Left ventricle myocardium inferior (tissue), 1 donor: ENCODE measurements around the gene YAP1. TPM values are rescaled to one million over a fixed set of nuclear protein-coding genes. Genes with fewer than 3 reads are reported as not detected.

Experiments used
- DNase-seq: peaks from one replicate; pipeline ENCODE4 v3.0.0-alpha.2; 2020
- H3K27ac ChIP-seq: fragments of 200-600 bp; replicated peaks from 2 replicates; pipeline ENCODE4 v1.8.0; 2021
- H3K27me3 ChIP-seq: fragments of 200-600 bp; 2 replicates; pipeline ENCODE4 v1.8.0; 2021; ENCODE audit warnings: low read depth
- H3K36me3 ChIP-seq: fragments of 200-600 bp; 2 replicates; pipeline ENCODE4 v1.8.0; 2021
- H3K4me1 ChIP-seq: fragments of 200-600 bp; 2 replicates; pipeline ENCODE4 v1.8.0; 2021
- H3K4me3 ChIP-seq: fragments of 200-600 bp; 2 replicates; pipeline ENCODE4 v1.8.0; 2021; ENCODE audit warnings: mild to moderate bottlenecking, moderate library complexity
- H3K9me3 ChIP-seq: fragments of 200-600 bp; replicated peaks from 2 replicates; pipeline ENCODE4 v1.8.0; 2021
- intact Hi-C: fragments of 100-400 bp; cut with micrococcal nuclease; formaldehyde crosslinking; loops from one replicate; pipeline ENCODE4 v1.11.0; 2022
- total RNA-seq: library from RNA; stranded (reverse); fragmentation: NEBNext Ultra II Directional; extraction: Animal tissue kit (Norgen Biotek cat#: 25700); gene quantifications from one replicate; pipeline ENCODE4 v1.2.1, GENCODE V29; 2021
- TF ChIP-seq, protein P1 (sequence below): fragments of 200-600 bp; IDR thresholded peaks from 2 replicates; pipeline ENCODE4 v1.8.0; 2021; ENCODE audit warnings: antibody characterized with exemption, mild to moderate bottlenecking, borderline replicate concordance
- donor health status: DM: no; HTN: yes; CAD: no; lungs with severe emphysema.

Gene YAP1
- total RNA-seq, 1 donor from 2014 or later = 67.9 TPM

DNA sequence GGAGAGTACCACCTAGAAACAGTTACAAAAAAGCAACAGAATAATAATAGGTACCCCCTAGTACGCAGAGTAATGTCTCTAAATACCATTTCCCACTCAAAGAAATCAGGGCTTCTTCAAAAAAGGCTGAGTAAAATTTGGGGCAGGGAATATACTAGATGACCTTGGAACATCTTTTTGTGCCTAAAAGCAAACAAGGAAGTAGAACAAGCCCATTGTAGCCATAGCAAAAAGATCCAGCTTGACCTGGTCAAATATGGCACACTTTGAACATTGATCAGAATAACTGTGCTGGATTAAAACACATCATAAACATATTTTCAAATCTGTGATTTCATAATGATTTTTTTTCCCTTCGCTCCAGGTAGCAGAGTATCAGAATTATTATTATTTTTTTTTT, 91.5 kb downstream of the YAP1 start:
- DNase-seq = no peak
- intact Hi-C loops = no loop called here
- no peak overlapping the region for H3K27ac ChIP-seq
- TF ChIP-seq, protein P1, sequence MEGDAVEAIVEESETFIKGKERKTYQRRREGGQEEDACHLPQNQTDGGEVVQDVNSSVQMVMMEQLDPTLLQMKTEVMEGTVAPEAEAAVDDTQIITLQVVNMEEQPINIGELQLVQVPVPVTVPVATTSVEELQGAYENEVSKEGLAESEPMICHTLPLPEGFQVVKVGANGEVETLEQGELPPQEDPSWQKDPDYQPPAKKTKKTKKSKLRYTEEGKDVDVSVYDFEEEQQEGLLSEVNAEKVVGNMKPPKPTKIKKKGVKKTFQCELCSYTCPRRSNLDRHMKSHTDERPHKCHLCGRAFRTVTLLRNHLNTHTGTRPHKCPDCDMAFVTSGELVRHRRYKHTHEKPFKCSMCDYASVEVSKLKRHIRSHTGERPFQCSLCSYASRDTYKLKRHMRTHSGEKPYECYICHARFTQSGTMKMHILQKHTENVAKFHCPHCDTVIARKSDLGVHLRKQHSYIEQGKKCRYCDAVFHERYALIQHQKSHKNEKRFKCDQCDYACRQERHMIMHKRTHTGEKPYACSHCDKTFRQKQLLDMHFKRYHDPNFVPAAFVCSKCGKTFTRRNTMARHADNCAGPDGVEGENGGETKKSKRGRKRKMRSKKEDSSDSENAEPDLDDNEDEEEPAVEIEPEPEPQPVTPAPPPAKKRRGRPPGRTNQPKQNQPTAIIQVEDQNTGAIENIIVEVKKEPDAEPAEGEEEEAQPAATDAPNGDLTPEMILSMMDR = no peak
- no peaks in the 10 kb centered on the region for H3K9me3 ChIP-seq
- H3K4me1 ChIP-seq = peaks cover 28% of the 10 kb centered on the region
- H3K36me3 ChIP-seq = peaks cover 12% of the 10 kb centered on the region
- H3K4me3 ChIP-seq = no peak overlapping the region
- no peaks in the 10 kb centered on the region for H3K27me3 ChIP-seq

DNA sequence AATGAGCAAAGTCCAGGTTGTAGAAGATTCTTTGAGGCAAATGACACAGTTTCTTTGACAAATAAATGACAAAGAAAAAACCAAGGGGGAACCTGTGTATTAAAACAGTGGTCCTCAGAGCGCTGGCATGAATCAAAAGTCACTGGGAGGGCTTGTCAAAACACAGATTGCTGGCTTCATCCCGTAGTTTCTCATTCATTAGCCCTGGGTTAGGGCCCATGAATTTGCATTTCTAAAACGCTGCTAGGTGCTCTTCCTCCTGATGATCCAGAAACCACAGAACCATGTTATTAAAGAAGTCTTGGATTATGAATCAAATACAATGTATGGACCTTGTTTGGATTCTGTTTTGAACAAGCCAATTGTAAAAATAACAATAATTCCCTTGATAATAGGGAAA, 92.7 kb downstream of the YAP1 start:
- no peak for DNase-seq
- Histone ChIP-seq H3K36me3 (peaks cover 21% of the 10 kb centered on the region), H3K9me3 (no peaks in the 10 kb centered on the region), H3K4me1 (peaks cover 20% of the 10 kb centered on the region), H3K27me3 (no peaks in the 10 kb centered on the region), H3K4me3 (no peak overlapping the region), H3K27ac (no peak overlapping the region)
- intact Hi-C loops = no loop called here
- TF ChIP-seq, protein P1 = no peak

DNA sequence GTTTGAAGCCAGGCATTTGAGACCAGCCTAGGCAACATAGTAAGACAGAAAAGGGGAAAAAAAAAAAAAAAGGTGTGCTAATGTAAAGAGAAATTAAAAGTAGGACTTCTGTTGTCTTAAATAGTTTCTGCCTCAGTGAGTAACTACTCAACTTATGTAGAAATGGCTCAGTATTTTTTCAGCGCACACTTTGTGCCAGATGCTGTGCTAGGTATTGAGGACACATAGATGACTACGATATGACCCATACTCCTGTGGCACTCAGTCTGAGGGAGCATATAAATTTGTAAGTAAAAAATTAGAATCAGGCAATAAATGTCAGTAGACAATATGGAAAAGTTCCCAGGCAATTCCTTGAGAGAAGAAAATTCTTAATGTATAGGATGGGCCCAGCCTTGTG, 93.9 kb downstream of the YAP1 start:
- Histone ChIP-seq H3K27me3 (no peaks in the 10 kb centered on the region), H3K9me3 (no peaks in the 10 kb centered on the region), H3K4me1 (peaks cover 10% of the 10 kb centered on the region), H3K36me3 (peaks cover 32% of the 10 kb centered on the region), H3K4me3 (no peak overlapping the region), H3K27ac (no peak overlapping the region)
- intact Hi-C loops = no loop called here
- TF ChIP-seq, protein P1 = no peak
- DNase-seq = no peak

DNA sequence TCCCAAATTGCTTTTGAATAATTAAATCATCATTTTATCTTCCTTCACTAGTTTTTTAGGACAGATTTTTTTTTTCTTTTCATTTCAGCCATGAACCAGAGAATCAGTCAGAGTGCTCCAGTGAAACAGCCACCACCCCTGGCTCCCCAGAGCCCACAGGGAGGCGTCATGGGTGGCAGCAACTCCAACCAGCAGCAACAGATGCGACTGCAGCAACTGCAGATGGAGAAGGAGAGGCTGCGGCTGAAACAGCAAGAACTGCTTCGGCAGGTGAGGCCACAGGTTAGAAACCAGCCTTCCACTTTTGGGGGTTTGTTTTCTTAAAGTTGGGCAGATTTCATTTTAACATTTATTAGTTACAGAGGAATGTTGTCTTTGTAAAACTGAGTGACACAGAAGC, 95.6 kb downstream of the YAP1 start:
- TF ChIP-seq, protein P1 = no peak
- Histone ChIP-seq H3K4me3 (no peak overlapping the region), H3K4me1 (peaks cover 10% of the 10 kb centered on the region), H3K9me3 (no peaks in the 10 kb centered on the region), H3K27ac (no peak overlapping the region), H3K36me3 (peaks cover 49% of the 10 kb centered on the region), H3K27me3 (no peaks in the 10 kb centered on the region)
- intact Hi-C loops = no loop called here
- no peak for DNase-seq

DNA sequence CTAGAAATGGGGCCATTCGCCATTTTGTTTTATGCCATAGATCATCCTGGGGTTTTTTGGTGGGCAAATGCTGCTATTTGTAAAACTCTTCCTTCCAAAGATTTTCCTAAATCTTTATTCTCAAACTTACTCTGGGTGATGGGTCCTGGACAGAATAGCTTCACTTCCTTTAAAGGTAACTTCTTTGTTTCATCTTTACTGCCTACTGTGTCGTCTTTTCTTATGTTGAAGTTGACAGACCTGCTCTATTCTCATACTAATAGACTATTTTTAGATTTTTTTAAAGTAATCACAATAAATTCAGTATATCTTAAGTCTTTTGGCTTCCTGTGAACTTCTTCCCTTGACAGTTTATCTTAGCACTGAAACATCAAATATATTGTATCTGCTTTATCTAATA, 98.6 kb downstream of the YAP1 start:
- intact Hi-C loops = no loop called here
- Histone ChIP-seq H3K4me1 (peaks cover 10% of the 10 kb centered on the region), H3K36me3 (peaks cover 72% of the 10 kb centered on the region), H3K27me3 (no peaks in the 10 kb centered on the region), H3K27ac (no peak overlapping the region), H3K9me3 (no peaks in the 10 kb centered on the region), H3K4me3 (no peak overlapping the region)
- DNase-seq = no peak
- TF ChIP-seq, protein P1 = no peak

DNA sequence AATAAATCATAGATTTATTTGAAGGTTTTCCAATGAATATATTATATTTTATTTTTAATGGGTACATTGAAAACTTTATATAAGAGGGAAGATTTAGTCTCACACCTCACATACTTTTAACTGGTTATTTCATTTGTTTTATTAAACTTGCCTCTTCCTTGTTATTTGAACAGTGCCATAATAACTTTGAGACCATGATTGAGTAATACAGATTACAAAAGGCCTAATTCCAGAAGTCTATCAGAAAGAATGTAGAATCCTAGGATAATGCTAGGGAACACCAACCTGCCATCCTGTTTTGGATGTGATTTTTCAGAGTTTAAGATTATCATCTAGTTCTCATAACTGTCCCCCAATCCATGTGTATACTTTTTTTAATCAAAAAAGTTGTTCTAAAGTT, 104.4 kb downstream of the YAP1 start:
- TF ChIP-seq, protein P1 = no peak
- intact Hi-C loops = no loop called here
- Histone ChIP-seq H3K27me3 (no peaks in the 10 kb centered on the region), H3K27ac (peak overlapping the region; percentile 37), H3K9me3 (no peaks in the 10 kb centered on the region), H3K36me3 (peaks cover 36% of the 10 kb centered on the region), H3K4me3 (no peak overlapping the region), H3K4me1 (peaks cover 42% of the 10 kb centered on the region)
- DNase-seq = no peak
